H9 (cell line): ENCODE results near the gene ARHGAP26. TPM values are rescaled to one million over a fixed set of nuclear protein-coding genes. Genes with fewer than 3 reads are reported as not detected.

ENCODE experiments used
- DNase-seq: peaks from one replicate; pipeline ENCODE4 v3.0.0-alpha.2; 2017
- H2AFZ ChIP-seq: one replicate; pipeline ENCODE4 v1.6.1; 2013; ENCODE audit warnings: mild to moderate bottlenecking, low read length, control low read depth, moderate library complexity
- H2AK5ac ChIP-seq: 2 replicates; pipeline ENCODE4 v1.6.1; 2013; ENCODE audit warnings: low read length, control low read depth, mixed read lengths; ENCODE audit not compliant: insufficient read length
- H2BK120ac ChIP-seq: one replicate; pipeline ENCODE4 v1.6.1; 2013; ENCODE audit warnings: low read depth, mild to moderate bottlenecking, low read length, control low read depth, inconsistent platforms; ENCODE audit not compliant: poor library complexity, severe bottlenecking
- H2BK12ac ChIP-seq: 2 replicates; pipeline ENCODE4 v1.6.1; 2013; ENCODE audit warnings: low read length, control low read depth, mixed read lengths, low read depth; ENCODE audit not compliant: insufficient read length
- H2BK15ac ChIP-seq: 2 replicates; pipeline ENCODE4 v1.6.1; 2013; ENCODE audit warnings: low read depth, low read length, control low read depth
- H2BK20ac ChIP-seq: one replicate; pipeline ENCODE4 v1.6.1; 2013; ENCODE audit warnings: low read depth, mild to moderate bottlenecking, low read length, control low read depth, inconsistent platforms; ENCODE audit not compliant: poor library complexity, severe bottlenecking
- H2BK5ac ChIP-seq: 2 replicates; pipeline ENCODE4 v1.6.1; 2013; ENCODE audit warnings: low read length, control low read depth, mixed read lengths; ENCODE audit not compliant: insufficient read length
- H3K14ac ChIP-seq: 2 replicates; pipeline ENCODE4 v1.6.1; 2013; ENCODE audit warnings: low read length, control low read depth; ENCODE audit not compliant: insufficient read depth
- H3K18ac ChIP-seq: 2 replicates; pipeline ENCODE4 v1.6.1; 2013; ENCODE audit warnings: low read depth, mild to moderate bottlenecking, mixed read lengths, low read length, control low read depth; ENCODE audit not compliant: insufficient read length
- H3K23ac ChIP-seq: 2 replicates; pipeline ENCODE4 v1.6.1; 2013; ENCODE audit warnings: low read length, control low read depth, mixed read lengths, low read depth; ENCODE audit not compliant: insufficient read length
- H3K23me2 ChIP-seq: 2 replicates; pipeline ENCODE4 v1.6.1; 2013; ENCODE audit warnings: low read depth, mild to moderate bottlenecking, mixed read lengths, low read length, control low read depth; ENCODE audit not compliant: insufficient read length, poor library complexity, severe bottlenecking
- H3K27ac ChIP-seq: 2 replicates; pipeline ENCODE4 v1.5.1; 2013; ENCODE audit warnings: low read length, control low read depth, mixed read lengths, low read depth; ENCODE audit not compliant: insufficient read length
- H3K27me3 ChIP-seq: 2 replicates; pipeline ENCODE4 v1.6.1; 2013; ENCODE audit warnings: low read length, control low read depth, inconsistent platforms; ENCODE audit not compliant: insufficient read depth
- H3K4ac ChIP-seq: 2 replicates; pipeline ENCODE4 v1.6.1; 2013; ENCODE audit warnings: low read depth, mild to moderate bottlenecking, control low read depth, inconsistent platforms, low read length, moderate library complexity
- H3K4me1 ChIP-seq: 2 replicates; pipeline ENCODE4 v1.6.1; 2013; ENCODE audit warnings: low read length, control low read depth, inconsistent platforms; ENCODE audit not compliant: insufficient read depth
- H3K4me2 ChIP-seq: 2 replicates; pipeline ENCODE4 v1.6.1; 2013; ENCODE audit warnings: low read length, control low read depth, mixed read lengths; ENCODE audit not compliant: insufficient read length, insufficient read depth
- H3K56ac ChIP-seq: 2 replicates; pipeline ENCODE4 v1.6.1; 2013; ENCODE audit warnings: low read depth, mild to moderate bottlenecking, mixed read lengths, low read length, control low read depth; ENCODE audit not compliant: insufficient read length
- H3K79me1 ChIP-seq: 2 replicates; pipeline ENCODE4 v1.6.1; 2013; ENCODE audit warnings: low read depth, mild to moderate bottlenecking, moderate library complexity, low read length, control low read depth, inconsistent platforms; ENCODE audit not compliant: insufficient read depth, poor library complexity, severe bottlenecking
- H3K79me2 ChIP-seq: 2 replicates; pipeline ENCODE4 v1.6.1; 2013; ENCODE audit warnings: low read length, control low read depth, inconsistent platforms; ENCODE audit not compliant: insufficient read depth
- H3K9ac ChIP-seq: 2 replicates; pipeline ENCODE4 v1.6.1; 2013; ENCODE audit warnings: low read length, control low read depth, mixed read lengths; ENCODE audit not compliant: insufficient read length; ENCODE audit errors: extremely low read depth
- H3K9me3 ChIP-seq: one replicate; pipeline ENCODE4 v1.6.1; 2013; ENCODE audit warnings: low read depth, low read length, inconsistent platforms; ENCODE audit not compliant: control insufficient read depth
- H3T11ph ChIP-seq: one replicate; pipeline ENCODE4 v1.6.1; 2013; ENCODE audit warnings: mild to moderate bottlenecking, low read length, control low read depth, inconsistent platforms
- H4K20me1 ChIP-seq: one replicate; pipeline ENCODE4 v1.6.1; 2013; ENCODE audit not compliant: control insufficient read depth, insufficient read length, insufficient read depth
- H4K5ac ChIP-seq: 2 replicates; pipeline ENCODE4 v1.6.1; 2013; ENCODE audit warnings: low read depth, mild to moderate bottlenecking, mixed read lengths, low read length, control low read depth; ENCODE audit not compliant: insufficient read length
- H4K8ac ChIP-seq: replicated peaks from 2 replicates; pipeline ENCODE4 v1.6.1; 2013; ENCODE audit warnings: low read length, control low read depth, mixed read lengths, low read depth; ENCODE audit not compliant: insufficient read length
- H4K91ac ChIP-seq: 2 replicates; pipeline ENCODE4 v1.6.1; 2013; ENCODE audit warnings: low read depth, mild to moderate bottlenecking, moderate library complexity, mixed read lengths, low read length, control low read depth; ENCODE audit not compliant: insufficient read length
- H3K27ac Mint-ChIP-seq, 3 experiments: 2 replicates in 2 of 3; 3 replicates in 1 of 3; pipeline ENCODE4 v1.8.0; 2020 to 2021; ENCODE audit warnings: mixed read lengths in 3 of 3, mild to moderate bottlenecking in 1 of 3, moderate library complexity in 1 of 3
- H3K27me3 Mint-ChIP-seq: 2 replicates; pipeline ENCODE4 v1.8.0; 2021; ENCODE audit warnings: low read depth, mild to moderate bottlenecking, moderate library complexity, mixed read lengths
- H3K36me3 Mint-ChIP-seq, 3 experiments: 2 replicates in 2 of 3; 3 replicates in 1 of 3; pipeline ENCODE4 v1.8.0; 2020 to 2021; ENCODE audit warnings: low read depth in 3 of 3, mixed read lengths in 3 of 3; ENCODE audit not compliant: insufficient read depth in 1 of 3
- H3K4me1 Mint-ChIP-seq, 2 experiments: 2 replicates each; pipeline ENCODE4 v1.8.0; 2020; ENCODE audit warnings: mixed read lengths in 2 of 2
- H3K4me3 Mint-ChIP-seq, 2 experiments: 2 replicates in 1 of 2; 3 replicates in 1 of 2; pipeline ENCODE4 v1.8.0; 2020 to 2021; ENCODE audit warnings: mild to moderate bottlenecking in 2 of 2, mixed read lengths in 2 of 2, moderate library complexity in 1 of 2
- H3K9me3 Mint-ChIP-seq, 2 experiments: 2 replicates in 1 of 2; 3 replicates in 1 of 2; pipeline ENCODE4 v1.8.0; 2020; ENCODE audit warnings: mild to moderate bottlenecking in 2 of 2, mixed read lengths in 2 of 2, moderate library complexity in 1 of 2
- WGBS: extraction: QIAGEN DNeasy Blood & Tissue Kit; methylation state at CpG from one replicate; pipeline ENCODE4 v1.1.7; 2013; ENCODE audit warnings: missing lambda C conversion rate, low lambda C conversion rate, mixed read lengths; ENCODE audit not compliant: insufficient read length; ENCODE audit errors: extremely low coverage; 5-methylcytosine and 5-hydroxymethylcytosine counted together
- total RNA-seq: library from RNA; stranded (reverse); gene quantifications from 2 replicates; pipeline ENCODE4 v1.2.1, GENCODE V29; 2021
- TF ChIP-seq, protein P1 (sequence below): fragments of 200-600 bp; sonication (generic); conservative IDR thresholded peaks from 3 replicates; pipeline ENCODE4 v1.8.0; 2021; ENCODE audit warnings: antibody characterized with exemption, mild to moderate bottlenecking

Gene ARHGAP26
- total RNA-seq, 1 experiment from 2014 or later = 13.8 TPM

- Histone ChIP-seq H3K27me3 (no peaks in the 10 kb centered on the region), H2BK120ac (no peak overlapping the region), H2AK5ac (no peak overlapping the region), H3K9me3 (no peaks in the 10 kb centered on the region), H3K18ac (no peak overlapping the region), H2AFZ (no peak overlapping the region), H3K9ac (no peak overlapping the region), H3K79me1 (no peaks in the 10 kb centered on the region), H4K20me1 (no peaks in the 10 kb centered on the region), H3T11ph (no peak overlapping the region), H3K23me2 (no peaks in the 10 kb centered on the region), H4K91ac (no peak overlapping the region), H3K27ac (no peak overlapping the region), H3K4me2 (no peak overlapping the region), H2BK12ac (no peak overlapping the region), H3K14ac (no peak overlapping the region), H3K23ac (no peak overlapping the region), H4K8ac (no peak overlapping the region), H3K79me2 (no peaks in the 10 kb centered on the region), H2BK20ac (no peak overlapping the region), H4K5ac (no peak overlapping the region), H3K4me1 (no peaks in the 10 kb centered on the region), H3K4ac (no peak overlapping the region), H2BK15ac (no peak overlapping the region), H3K56ac (no peak overlapping the region), H2BK5ac (no peak overlapping the region)
- TF ChIP-seq, protein P1, sequence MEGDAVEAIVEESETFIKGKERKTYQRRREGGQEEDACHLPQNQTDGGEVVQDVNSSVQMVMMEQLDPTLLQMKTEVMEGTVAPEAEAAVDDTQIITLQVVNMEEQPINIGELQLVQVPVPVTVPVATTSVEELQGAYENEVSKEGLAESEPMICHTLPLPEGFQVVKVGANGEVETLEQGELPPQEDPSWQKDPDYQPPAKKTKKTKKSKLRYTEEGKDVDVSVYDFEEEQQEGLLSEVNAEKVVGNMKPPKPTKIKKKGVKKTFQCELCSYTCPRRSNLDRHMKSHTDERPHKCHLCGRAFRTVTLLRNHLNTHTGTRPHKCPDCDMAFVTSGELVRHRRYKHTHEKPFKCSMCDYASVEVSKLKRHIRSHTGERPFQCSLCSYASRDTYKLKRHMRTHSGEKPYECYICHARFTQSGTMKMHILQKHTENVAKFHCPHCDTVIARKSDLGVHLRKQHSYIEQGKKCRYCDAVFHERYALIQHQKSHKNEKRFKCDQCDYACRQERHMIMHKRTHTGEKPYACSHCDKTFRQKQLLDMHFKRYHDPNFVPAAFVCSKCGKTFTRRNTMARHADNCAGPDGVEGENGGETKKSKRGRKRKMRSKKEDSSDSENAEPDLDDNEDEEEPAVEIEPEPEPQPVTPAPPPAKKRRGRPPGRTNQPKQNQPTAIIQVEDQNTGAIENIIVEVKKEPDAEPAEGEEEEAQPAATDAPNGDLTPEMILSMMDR = no peak
- 0 out of 7 replicates have a peak overlapping the region, but pooled peaks of 1 of the 3 experiments have one; percentile 85 for H3K27ac Mint-ChIP-seq
- H3K27me3 Mint-ChIP-seq = no peaks in the 10 kb centered on the region
- peaks cover 0 to 2% (median 2%) of the 10 kb centered on the region in 3 experiments; a peak in 3 of 7 replicates for H3K36me3 Mint-ChIP-seq
- no peaks in the 10 kb centered on the region for H3K9me3 Mint-ChIP-seq
- peaks cover 3 to 7% of the 10 kb centered on the region in 2 experiments for H3K4me1 Mint-ChIP-seq
- no CpG with 5 or more reads among the region's 3 CpGs for WGBS
- no peak for DNase-seq
- H3K4me3 Mint-ChIP-seq = no peak overlapping the region
These were observed 411.0 kb downstream of the ARHGAP26 start for GRCh38 chr5:143181173-143181572.
